HAP-1 (cell line): ENCODE data around the gene RTEL1.

Experiments
- DNase-seq, 2 experiments: peaks; one replicate each; pipeline ENCODE4 v3.0.0-alpha.2; 2016 to 2020; ENCODE audit warnings: low spot score in 2 of 2
- H3K27me3 ChIP-seq: fragments of 250-450 bp; sonication (Bioruptor Pico); 2 replicates; pipeline ENCODE4 v1.5.1; 2020; ENCODE audit warnings: low read depth, mild to moderate bottlenecking, moderate library complexity
- H3K36me3 ChIP-seq: fragments of 250-450 bp; sonication (Bioruptor Pico); replicated peaks from 2 replicates; pipeline ENCODE4 v1.5.1; 2020; ENCODE audit warnings: mild to moderate bottlenecking
- H3K4me1 ChIP-seq: fragments of 250-450 bp; sonication (Bioruptor Pico); 2 replicates; pipeline ENCODE4 v1.5.1; 2020; ENCODE audit warnings: mild to moderate bottlenecking
- H3K4me3 ChIP-seq: fragments of 250-450 bp; sonication (Bioruptor Pico); 2 replicates; pipeline ENCODE4 v1.5.1; 2020; ENCODE audit warnings: mild to moderate bottlenecking, moderate library complexity
- H3K9me3 ChIP-seq: fragments of 250-450 bp; sonication (Bioruptor Pico); 2 replicates; pipeline ENCODE4 v1.5.1; 2020; ENCODE audit warnings: mild to moderate bottlenecking, moderate library complexity
- in situ Hi-C: fragments of 300-500 bp; cut with MboI; formaldehyde crosslinking; loops from 3 replicates; pipeline ENCODE4 v1.14.3; 2020; ENCODE audit warnings: low sequenced_read_pairs, inconsistent platforms, mixed read lengths

The RTEL1 gene

GRCh38 chr20:63689046-63690002, 31.2 kb downstream of the RTEL1 start:
- Histone ChIP-seq H3K27me3 (no peaks in the 10 kb centered on the region), H3K4me3 (no peak overlapping the region), H3K4me1 (no peaks in the 10 kb centered on the region), H3K9me3 (no peaks in the 10 kb centered on the region), H3K36me3 (peaks cover 5% of the 10 kb centered on the region)
- in situ Hi-C loops = no loop called here
- no peak for DNase-seq

- in situ Hi-C loops = no loop called here
- Histone ChIP-seq H3K4me3 (no peak overlapping the region), H3K9me3 (no peaks in the 10 kb centered on the region), H3K36me3 (peaks cover 5% of the 10 kb centered on the region), H3K4me1 (no peaks in the 10 kb centered on the region), H3K27me3 (no peaks in the 10 kb centered on the region)
- DNase-seq = no peak
Observed at GRCh38 chr20:63690003-63690897, 32.1 kb downstream of the RTEL1 start.

- Histone ChIP-seq H3K27me3 (no peaks in the 10 kb centered on the region), H3K36me3 (peaks cover 8% of the 10 kb centered on the region), H3K4me3 (no peak overlapping the region), H3K9me3 (no peaks in the 10 kb centered on the region), H3K4me1 (no peaks in the 10 kb centered on the region)
- in situ Hi-C loops = no loop called here
- no peak for DNase-seq
Observed at GRCh38 chr20:63690898-63691710, 33.0 kb downstream of the RTEL1 start.

- no peak overlapping the region for H3K4me3 ChIP-seq
Observed at GRCh38 chr20:63691711-63692435, 33.8 kb downstream of the RTEL1 start.

GRCh38 chr20:63692436-63693082, 34.4 kb downstream of the RTEL1 start:
- Histone ChIP-seq H3K27me3 (no peaks in the 10 kb centered on the region), H3K4me3 (no peak overlapping the region), H3K36me3 (peaks cover 8% of the 10 kb centered on the region), H3K9me3 (no peaks in the 10 kb centered on the region), H3K4me1 (no peaks in the 10 kb centered on the region)
- in situ Hi-C loops = no loop called here
- no peak for DNase-seq

More at GRCh38 chr20:63691711-63692435, 33.8 kb downstream of the RTEL1 start:
- Histone ChIP-seq H3K27me3 (no peaks in the 10 kb centered on the region), H3K4me1 (no peaks in the 10 kb centered on the region), H3K36me3 (peaks cover 8% of the 10 kb centered on the region), H3K9me3 (no peaks in the 10 kb centered on the region)
- DNase-seq = no peak
- in situ Hi-C loops = no loop called here

- Histone ChIP-seq H3K9me3 (no peaks in the 10 kb centered on the region), H3K4me3 (no peak overlapping the region), H3K4me1 (no peaks in the 10 kb centered on the region), H3K36me3 (peaks cover 8% of the 10 kb centered on the region), H3K27me3 (no peaks in the 10 kb centered on the region)
- DNase-seq = no peak
- in situ Hi-C loops = no loop called here
Observed at GRCh38 chr20:63693083-63693732, 35.1 kb downstream of the RTEL1 start.

GRCh38 chr20:63693733-63694583, 35.8 kb downstream of the RTEL1 start:
- Histone ChIP-seq H3K4me1 (no peaks in the 10 kb centered on the region), H3K36me3 (peaks cover 8% of the 10 kb centered on the region), H3K9me3 (no peaks in the 10 kb centered on the region), H3K27me3 (no peaks in the 10 kb centered on the region), H3K4me3 (no peak overlapping the region)
- DNase-seq = no peak
- in situ Hi-C loops = no loop called here

GRCh38 chr20:63694584-63695423, 36.7 kb downstream of the RTEL1 start:
- no peak for DNase-seq
- Histone ChIP-seq H3K4me3 (no peak overlapping the region), H3K36me3 (peaks cover 8% of the 10 kb centered on the region), H3K27me3 (no peaks in the 10 kb centered on the region), H3K4me1 (no peaks in the 10 kb centered on the region), H3K9me3 (no peaks in the 10 kb centered on the region)
- in situ Hi-C loops = no loop called here

- no peak overlapping the region for H3K4me3 ChIP-seq
- peak in 1 of 2 experiments; percentile 14 for DNase-seq
Observed at GRCh38 chr20:63695424-63696305, 37.6 kb downstream of the RTEL1 start.

GRCh38 chr20:63696306-63696627, 38.2 kb downstream of the RTEL1 start:
- in situ Hi-C loops = no loop called here
- Histone ChIP-seq H3K9me3 (no peaks in the 10 kb centered on the region), H3K36me3 (peaks cover 8% of the 10 kb centered on the region), H3K27me3 (no peaks in the 10 kb centered on the region), H3K4me3 (no peak overlapping the region), H3K4me1 (no peaks in the 10 kb centered on the region)
- peak in 1 of 2 experiments; percentile 33 for DNase-seq

More at GRCh38 chr20:63695424-63696305, 37.6 kb downstream of the RTEL1 start:
- Histone ChIP-seq H3K4me1 (no peaks in the 10 kb centered on the region), H3K36me3 (peaks cover 8% of the 10 kb centered on the region), H3K9me3 (no peaks in the 10 kb centered on the region), H3K27me3 (no peaks in the 10 kb centered on the region)
- in situ Hi-C loops = no loop called here
